Activated B cell treated with CpG ODN at 0.5 μM for 24 hours (primary cell): ENCODE results near the gene PLCL2. TPM values are rescaled to one million over a fixed set of nuclear protein-coding genes. Genes with fewer than 3 reads are reported as not detected.

ENCODE experiments used
- ATAC-seq: fragments of 200-7000 bp; cut with Tn5 transposase; one replicate; pipeline ENCODE4 v1.10.0; 2021; ENCODE audit warnings: low read depth, mild to moderate bottlenecking, moderate library complexity
- CTCF ChIA-PET: fragments of 350-600 bp; sonication (Branson Sonifier 250); formaldehyde crosslinking; loops from one replicate; lab custom pipeline; 2021; ENCODE audit warnings: antibody characterized with exemption; lab: Charles Lee
- POLR2A ChIA-PET: fragments of 350-600 bp; sonication (Branson Sonifier 250); formaldehyde crosslinking; loops from one replicate; lab custom pipeline; 2021; ENCODE audit warnings: antibody characterized with exemption; lab: Charles Lee
- DNase-seq: peaks from one replicate; pipeline ENCODE4 v3.0.0; 2022
- H3K27ac Mint-ChIP-seq: one replicate; pipeline ENCODE4 v1.8.0; 2020; ENCODE audit warnings: mixed read lengths
- H3K27me3 Mint-ChIP-seq: one replicate; pipeline ENCODE4 v1.8.0; 2021; ENCODE audit warnings: mixed read lengths
- H3K36me3 Mint-ChIP-seq: one replicate; pipeline ENCODE4 v1.8.0; 2021; ENCODE audit warnings: low read depth, mixed read lengths
- H3K4me1 Mint-ChIP-seq: one replicate; pipeline ENCODE4 v1.8.0; 2021; ENCODE audit warnings: mixed read lengths
- H3K4me3 Mint-ChIP-seq: one replicate; pipeline ENCODE4 v1.8.0; 2020; ENCODE audit warnings: mild to moderate bottlenecking, mixed read lengths
- H3K9me3 Mint-ChIP-seq: one replicate; pipeline ENCODE4 v1.8.0; 2020; ENCODE audit warnings: mixed read lengths
- CTCF ChIP-seq: fragments of 200-600 bp; IDR thresholded peaks from one replicate; pipeline ENCODE4 v1.8.0; 2022; ENCODE audit warnings: antibody characterized with exemption, mild to moderate bottlenecking
- intact Hi-C: fragments of 100-400 bp; cut with micrococcal nuclease; formaldehyde crosslinking; loops from one replicate; pipeline ENCODE4 v1.15.1; 2024
- total RNA-seq: library from RNA; stranded (reverse); gene quantifications from 2 replicates; pipeline ENCODE4 v1.2.3, GENCODE V29; 2022

PLCL2 gene
- total RNA-seq, 1 donor from 2014 or later = 40.0 TPM

- intact Hi-C loops = no loop called here
- ATAC-seq = no peak
- no peak overlapping the region for H3K4me3 Mint-ChIP-seq
These were observed 192.9 kb downstream of the PLCL2 start for GRCh38 chr3:17077606-17078005.

GRCh38 chr3:17078926-17079465 lies 194.2 kb downstream of the PLCL2 start:
- DNase-seq (no peak), ATAC-seq (no peak)
- ChIA-PET POLR2A (interaction anchor here (1.0 kb wide), 1 partner anchor 195 kb away, joined by 4 read pairs; no protein-coding TSS in a partner anchor), CTCF (no interaction called here)
- intact Hi-C loops = no loop called here
- Mint-ChIP-seq H3K36me3 (peaks cover 83% of the 10 kb centered on the region), H3K27me3 (no peaks in the 10 kb centered on the region), H3K9me3 (no peaks in the 10 kb centered on the region), H3K4me1 (no peaks in the 10 kb centered on the region), H3K4me3 (no peak overlapping the region), H3K27ac (no peak overlapping the region)
- no peak for TF ChIP-seq CTCF

More at GRCh38 chr3:17077606-17078005, 192.9 kb downstream of the PLCL2 start:
- H3K36me3 Mint-ChIP-seq = peaks cover 86% of the 10 kb centered on the region
- no peaks in the 10 kb centered on the region for H3K4me1 Mint-ChIP-seq
- H3K9me3 Mint-ChIP-seq = no peaks in the 10 kb centered on the region
- no peak for DNase-seq
- CTCF ChIA-PET = no interaction called here
- POLR2A ChIA-PET = no interaction called here
- H3K27me3 Mint-ChIP-seq = no peaks in the 10 kb centered on the region
- H3K27ac Mint-ChIP-seq = no peak overlapping the region
- no peak for TF ChIP-seq CTCF

GRCh38 chr3:17079933-17080332 lies 195.2 kb downstream of the PLCL2 start:
- ChIA-PET POLR2A (no interaction called here), CTCF (no interaction called here)
- no peak overlapping the region for H3K27ac Mint-ChIP-seq
- intact Hi-C loops = no loop called here
- no peak overlapping the region for H3K4me3 Mint-ChIP-seq
- H3K27me3 Mint-ChIP-seq = no peaks in the 10 kb centered on the region
- H3K9me3 Mint-ChIP-seq = no peaks in the 10 kb centered on the region
- TF ChIP-seq CTCF = no peak
- H3K4me1 Mint-ChIP-seq = no peaks in the 10 kb centered on the region
- ATAC-seq = no peak
- no peak for DNase-seq
- peaks cover 83% of the 10 kb centered on the region for H3K36me3 Mint-ChIP-seq

GRCh38 chr3:17081520-17081919 lies 196.8 kb downstream of the PLCL2 start:
- no peak overlapping the region for H3K27ac Mint-ChIP-seq
- H3K4me1 Mint-ChIP-seq = no peaks in the 10 kb centered on the region
- no peaks in the 10 kb centered on the region for H3K27me3 Mint-ChIP-seq
- CTCF ChIA-PET = no interaction called here
- POLR2A ChIA-PET = no interaction called here
- DNase-seq (no peak), ATAC-seq (no peak)
- peaks cover 73% of the 10 kb centered on the region for H3K36me3 Mint-ChIP-seq
- no peak for TF ChIP-seq CTCF
- H3K4me3 Mint-ChIP-seq = no peak overlapping the region
- intact Hi-C loops = no loop called here
- H3K9me3 Mint-ChIP-seq = no peaks in the 10 kb centered on the region

GRCh38 chr3:17087509-17087908 lies 202.8 kb downstream of the PLCL2 start:
- Mint-ChIP-seq H3K4me3 (no peak overlapping the region), H3K36me3 (peaks cover 67% of the 10 kb centered on the region), H3K27me3 (no peaks in the 10 kb centered on the region), H3K4me1 (no peaks in the 10 kb centered on the region), H3K9me3 (no peaks in the 10 kb centered on the region), H3K27ac (no peak overlapping the region)
- intact Hi-C loops = no loop called here
- ChIA-PET CTCF (no interaction called here), POLR2A (no interaction called here)
- ATAC-seq = no peak
- no peak for TF ChIP-seq CTCF
- no peak for DNase-seq
